Stimulated activated naive B cell treated with anti-CD40 and anti-IgM and Interleukin-4, amounts not matched to agents 10 μg/mL and 1 μg/mL and 100 μg/mL, for 72 hours (primary cell): ENCODE data around the gene ITGB5.

Experiments
- ATAC-seq, 2 donors: fragments of 150-1000 bp; cut with Tn5 transposase; replicated peaks; 2 replicates each; pipeline ENCODE4 v1.10.0; 2021; ENCODE audit warnings: moderate library complexity in 1 of 2
- DNase-seq: peaks from one replicate; pipeline ENCODE4 v3.0.0; 2021
- H3K27ac Mint-ChIP-seq: one replicate; pipeline ENCODE4 v1.8.0; 2022; ENCODE audit warnings: mild to moderate bottlenecking, mixed read lengths
- H3K27me3 Mint-ChIP-seq, 2 donors: one replicate each; pipeline ENCODE4 v1.8.0; 2022; ENCODE audit warnings: mixed read lengths in 2 of 2
- H3K36me3 Mint-ChIP-seq, 2 donors: one replicate each; pipeline ENCODE4 v1.8.0; 2022; ENCODE audit warnings: mixed read lengths in 2 of 2, mild to moderate bottlenecking in 1 of 2
- H3K4me1 Mint-ChIP-seq, 2 donors: one replicate each; pipeline ENCODE4 v1.8.0; 2022; ENCODE audit warnings: mixed read lengths in 2 of 2, mild to moderate bottlenecking in 1 of 2
- H3K4me3 Mint-ChIP-seq, 2 donors: one replicate each; pipeline ENCODE4 v1.8.0; 2022; ENCODE audit warnings: mild to moderate bottlenecking in 2 of 2, mixed read lengths in 2 of 2, moderate library complexity in 1 of 2
- H3K9me3 Mint-ChIP-seq, 2 donors: one replicate each; pipeline ENCODE4 v1.8.0; 2022; ENCODE audit warnings: mixed read lengths in 2 of 2, mild to moderate bottlenecking in 1 of 2

Gene ITGB5, protein sequence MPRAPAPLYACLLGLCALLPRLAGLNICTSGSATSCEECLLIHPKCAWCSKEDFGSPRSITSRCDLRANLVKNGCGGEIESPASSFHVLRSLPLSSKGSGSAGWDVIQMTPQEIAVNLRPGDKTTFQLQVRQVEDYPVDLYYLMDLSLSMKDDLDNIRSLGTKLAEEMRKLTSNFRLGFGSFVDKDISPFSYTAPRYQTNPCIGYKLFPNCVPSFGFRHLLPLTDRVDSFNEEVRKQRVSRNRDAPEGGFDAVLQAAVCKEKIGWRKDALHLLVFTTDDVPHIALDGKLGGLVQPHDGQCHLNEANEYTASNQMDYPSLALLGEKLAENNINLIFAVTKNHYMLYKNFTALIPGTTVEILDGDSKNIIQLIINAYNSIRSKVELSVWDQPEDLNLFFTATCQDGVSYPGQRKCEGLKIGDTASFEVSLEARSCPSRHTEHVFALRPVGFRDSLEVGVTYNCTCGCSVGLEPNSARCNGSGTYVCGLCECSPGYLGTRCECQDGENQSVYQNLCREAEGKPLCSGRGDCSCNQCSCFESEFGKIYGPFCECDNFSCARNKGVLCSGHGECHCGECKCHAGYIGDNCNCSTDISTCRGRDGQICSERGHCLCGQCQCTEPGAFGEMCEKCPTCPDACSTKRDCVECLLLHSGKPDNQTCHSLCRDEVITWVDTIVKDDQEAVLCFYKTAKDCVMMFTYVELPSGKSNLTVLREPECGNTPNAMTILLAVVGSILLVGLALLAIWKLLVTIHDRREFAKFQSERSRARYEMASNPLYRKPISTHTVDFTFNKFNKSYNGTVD

DNA sequence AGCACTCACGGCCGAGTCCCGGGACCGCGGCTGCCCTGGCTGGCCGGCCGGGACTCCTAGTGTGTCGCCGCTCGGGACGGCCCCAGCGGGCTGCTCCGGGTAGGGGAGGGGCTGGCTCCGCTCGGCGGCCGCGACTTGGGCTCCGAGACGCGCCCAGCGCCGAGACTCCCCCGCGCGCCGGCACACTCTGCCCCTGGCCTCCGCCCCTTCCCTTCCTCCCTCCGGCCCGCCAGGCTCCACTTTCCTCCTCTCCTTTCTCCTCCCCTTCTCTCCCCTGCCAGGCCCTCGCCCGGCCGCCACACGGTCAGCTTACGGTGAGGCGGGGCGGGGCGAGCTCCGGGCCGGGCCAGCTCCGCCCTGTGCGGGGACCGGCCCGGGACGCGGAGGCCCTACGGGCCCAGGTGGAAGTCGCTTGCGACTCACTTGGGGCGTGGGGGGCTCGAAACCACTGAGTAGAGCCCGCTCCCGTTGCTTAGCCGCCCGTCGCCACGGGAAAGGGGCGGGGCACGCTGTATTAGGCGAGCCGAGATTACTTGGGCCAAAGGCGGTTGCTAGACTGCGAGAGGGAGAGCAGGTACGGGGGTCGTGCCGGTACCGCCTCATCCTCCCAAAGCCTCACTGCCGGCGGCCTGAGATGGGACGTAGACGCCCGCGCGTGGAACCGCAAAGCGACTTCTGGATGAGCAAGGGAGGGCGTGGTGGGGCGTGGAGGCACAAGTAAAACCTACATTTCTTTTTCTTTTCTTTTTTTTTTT lies at the start of gene ITGB5:
Gene ITGB5 (minus strand): TSS at position 189 of the 755 bp plus-strand sequence. CDS start 365 bp downstream, outside the sequence.
- peak within 1 kb of the TSS; percentile 77 to 84 for H3K4me3 Mint-ChIP-seq
- peaks cover 54 to 60% of the 10 kb centered on the region in 2 donors for H3K27me3 Mint-ChIP-seq
- DNase-seq = peak; percentile 35

DNA sequence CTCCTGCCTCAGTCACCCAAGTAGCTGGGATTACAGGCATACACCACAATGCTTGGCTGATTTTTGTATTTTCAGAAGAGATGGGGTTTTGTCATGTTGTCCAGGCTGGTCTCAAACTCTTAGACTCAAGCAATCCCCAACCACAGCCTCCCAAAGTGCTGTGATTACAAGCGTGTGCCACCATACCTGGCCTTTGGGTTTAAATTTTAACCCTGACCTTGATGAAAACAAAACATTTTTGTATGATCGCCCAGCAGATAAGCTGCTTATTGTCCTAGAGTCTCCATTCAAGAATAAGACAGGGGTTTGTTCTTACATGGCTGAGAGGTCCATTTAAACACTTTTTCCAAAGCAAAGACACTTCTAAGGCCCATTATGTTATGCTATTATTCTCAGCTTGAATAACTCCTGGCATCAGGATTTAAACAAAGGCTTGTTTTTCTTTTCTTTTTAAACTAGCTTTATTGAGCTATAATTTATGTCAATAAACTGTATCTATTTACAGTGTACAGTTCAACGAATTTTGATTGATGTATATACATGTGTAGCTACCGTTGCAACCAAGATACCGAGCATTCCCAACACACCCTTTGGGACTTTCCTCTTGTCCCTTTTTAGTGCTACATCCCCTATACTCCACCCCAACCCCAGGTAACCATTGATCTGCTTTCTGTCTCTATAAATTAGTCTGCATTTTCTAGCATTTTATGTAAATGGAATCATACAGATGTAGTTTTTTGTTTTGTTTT lies 48.8 kb upstream of the ITGB5 start:
- H3K4me1 Mint-ChIP-seq = no peaks in the 10 kb centered on the region
- H3K36me3 Mint-ChIP-seq = no peaks in the 10 kb centered on the region
- ATAC-seq = no peak
- H3K4me3 Mint-ChIP-seq = no peak overlapping the region
- H3K27ac Mint-ChIP-seq = no peak overlapping the region
- no peaks in the 10 kb centered on the region for H3K9me3 Mint-ChIP-seq
- H3K27me3 Mint-ChIP-seq = peaks cover 21 to 30% of the 10 kb centered on the region in 2 donors
- no peak for DNase-seq

More for the DNA sequence above, at the start of gene ITGB5:
- ATAC-seq = peak; percentile 78
- Mint-ChIP-seq H3K9me3 (no peaks in the 10 kb centered on the region), H3K4me1 (peaks cover 6 to 19% of the 10 kb centered on the region in 2 donors), H3K27ac (no peak within 1 kb of the TSS), H3K36me3 (no peaks in the 10 kb centered on the region)

DNA sequence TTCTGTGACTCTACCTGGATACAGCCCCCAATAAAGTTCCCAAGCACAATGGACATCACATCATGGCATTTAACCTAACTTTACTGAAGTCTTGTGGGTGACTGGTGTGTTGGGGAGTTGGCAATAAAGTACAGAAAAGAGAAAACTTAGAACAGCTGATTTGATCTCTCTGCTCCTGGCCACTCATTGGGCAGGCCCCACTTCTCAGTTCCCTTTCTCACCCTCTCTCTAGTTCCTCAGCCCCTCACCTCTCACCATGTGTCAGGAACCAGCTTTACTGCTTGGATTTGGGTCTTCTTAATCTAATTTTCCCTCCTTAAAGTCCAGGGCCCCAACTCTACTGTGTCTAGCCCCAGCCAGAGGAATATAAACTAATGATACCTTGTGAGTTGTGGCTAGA lies 48.1 kb upstream of the ITGB5 start:
- Mint-ChIP-seq H3K9me3 (no peaks in the 10 kb centered on the region), H3K27ac (no peak overlapping the region), H3K36me3 (no peaks in the 10 kb centered on the region), H3K4me3 (no peak overlapping the region), H3K4me1 (no peaks in the 10 kb centered on the region), H3K27me3 (peaks cover 21 to 30% of the 10 kb centered on the region in 2 donors)
- ATAC-seq (peak; percentile 67 to 76), DNase-seq (no peak)

DNA sequence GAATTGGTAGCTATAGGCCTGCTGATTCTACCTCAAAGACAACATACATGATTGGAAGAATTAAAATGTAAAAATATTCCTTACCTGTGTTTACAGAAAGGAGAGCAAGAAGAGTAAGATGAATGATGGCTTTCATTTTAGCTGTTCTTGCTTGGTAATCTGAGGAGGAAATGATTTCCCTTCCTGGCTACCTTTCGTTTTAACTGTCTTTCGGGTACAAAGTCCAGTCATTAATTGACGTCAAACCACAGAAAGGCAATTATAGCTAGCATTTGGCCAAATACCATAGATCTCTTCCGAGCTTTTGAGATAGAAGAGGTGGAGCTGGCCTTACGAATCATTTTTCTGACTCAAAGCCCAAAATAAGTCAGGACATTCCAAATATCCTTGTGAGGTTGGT lies 47.4 kb upstream of the ITGB5 start, which contains the start of gene MUC13:
Gene MUC13 (minus strand): TSS at position 175 of the 400 bp plus-strand sequence. CDS start 39 bp downstream, at position 136.
- Mint-ChIP-seq H3K36me3 (no peaks in the 10 kb centered on the region), H3K27me3 (peaks cover 16 to 23% of the 10 kb centered on the region in 2 donors), H3K4me3 (no peak within 1 kb of the TSS), H3K27ac (no peak within 1 kb of the TSS), H3K9me3 (no peaks in the 10 kb centered on the region), H3K4me1 (no peaks in the 10 kb centered on the region)
- DNase-seq (no peak), ATAC-seq (no peak)

DNA sequence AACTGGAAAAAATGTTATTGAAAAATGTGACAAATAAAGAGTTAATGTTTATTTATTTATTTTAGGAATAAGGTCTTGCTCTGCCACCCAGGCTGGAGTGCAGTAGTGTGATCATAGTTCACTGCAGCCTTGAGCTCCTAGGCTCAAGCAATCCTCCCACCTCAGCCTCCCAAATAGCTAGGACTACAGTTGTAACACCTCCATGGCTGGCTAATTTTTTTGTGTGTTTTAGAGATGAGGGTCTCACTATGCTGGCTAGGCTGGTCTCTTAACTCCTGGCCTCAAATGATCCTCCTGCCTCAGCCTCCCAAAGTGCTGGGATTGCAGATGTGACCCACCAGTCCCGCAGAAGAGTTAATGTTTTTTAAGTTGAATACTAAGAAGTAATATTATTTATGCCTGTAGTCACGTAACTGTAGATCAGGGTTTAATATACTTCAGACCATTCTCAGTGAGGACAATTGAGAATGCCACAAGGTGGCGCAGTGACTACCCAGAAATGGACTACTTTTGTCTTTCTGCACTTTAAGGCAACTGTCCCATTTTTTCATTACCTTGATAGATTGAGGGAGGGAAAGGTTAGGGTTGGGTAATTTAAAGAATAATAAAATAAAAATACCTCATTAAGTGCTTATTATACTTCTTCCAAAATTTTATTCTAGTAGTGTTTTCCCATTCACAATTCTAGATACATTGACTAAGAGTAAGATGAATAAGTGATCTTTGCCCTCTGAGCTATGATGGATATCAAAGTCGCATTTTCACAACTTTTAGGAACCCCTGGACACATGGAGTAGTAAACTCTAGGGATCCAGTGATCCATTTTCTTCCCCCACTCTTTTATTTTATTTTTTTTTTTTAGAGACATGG lies 41.4 kb upstream of the ITGB5 start:
- H3K9me3 Mint-ChIP-seq = no peaks in the 10 kb centered on the region
- H3K4me1 Mint-ChIP-seq = no peaks in the 10 kb centered on the region
- ATAC-seq (peak; percentile 62 to 67), DNase-seq (peak; percentile 38)
- H3K4me3 Mint-ChIP-seq = no peak overlapping the region
- H3K27me3 Mint-ChIP-seq = peaks cover 10 to 12% of the 10 kb centered on the region in 2 donors
- H3K27ac Mint-ChIP-seq = no peak overlapping the region
- no peaks in the 10 kb centered on the region for H3K36me3 Mint-ChIP-seq

DNA sequence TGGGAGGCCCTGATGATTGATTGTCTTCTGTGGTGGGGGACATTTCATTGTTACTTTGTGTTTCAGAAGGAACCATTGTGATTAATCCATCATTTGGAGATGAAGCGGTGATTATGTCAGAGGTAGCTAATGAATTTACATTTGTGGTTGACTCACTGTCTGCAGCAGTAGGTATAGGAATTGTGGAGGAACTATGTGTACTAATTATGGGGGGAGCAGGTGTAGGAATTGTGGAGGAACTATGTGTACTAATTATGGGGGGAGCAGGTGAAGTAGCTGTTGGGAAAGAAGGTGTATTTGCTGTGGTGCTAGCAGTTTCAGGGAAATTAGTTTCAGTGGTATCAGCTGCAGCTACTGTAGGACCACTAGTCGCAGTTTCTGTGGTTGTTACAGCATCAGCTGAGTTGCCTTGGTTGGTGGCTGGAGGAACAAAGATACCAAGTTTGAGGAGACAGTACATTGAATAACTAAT lies 40.4 kb upstream of the ITGB5 start:
- ATAC-seq (no peak), DNase-seq (no peak)
- H3K4me1 Mint-ChIP-seq = no peaks in the 10 kb centered on the region
- no peaks in the 10 kb centered on the region for H3K9me3 Mint-ChIP-seq
- H3K27ac Mint-ChIP-seq = no peak overlapping the region
- no peak overlapping the region for H3K4me3 Mint-ChIP-seq
- peaks cover 2 to 9% of the 10 kb centered on the region in 2 donors for H3K27me3 Mint-ChIP-seq
- no peaks in the 10 kb centered on the region for H3K36me3 Mint-ChIP-seq

DNA sequence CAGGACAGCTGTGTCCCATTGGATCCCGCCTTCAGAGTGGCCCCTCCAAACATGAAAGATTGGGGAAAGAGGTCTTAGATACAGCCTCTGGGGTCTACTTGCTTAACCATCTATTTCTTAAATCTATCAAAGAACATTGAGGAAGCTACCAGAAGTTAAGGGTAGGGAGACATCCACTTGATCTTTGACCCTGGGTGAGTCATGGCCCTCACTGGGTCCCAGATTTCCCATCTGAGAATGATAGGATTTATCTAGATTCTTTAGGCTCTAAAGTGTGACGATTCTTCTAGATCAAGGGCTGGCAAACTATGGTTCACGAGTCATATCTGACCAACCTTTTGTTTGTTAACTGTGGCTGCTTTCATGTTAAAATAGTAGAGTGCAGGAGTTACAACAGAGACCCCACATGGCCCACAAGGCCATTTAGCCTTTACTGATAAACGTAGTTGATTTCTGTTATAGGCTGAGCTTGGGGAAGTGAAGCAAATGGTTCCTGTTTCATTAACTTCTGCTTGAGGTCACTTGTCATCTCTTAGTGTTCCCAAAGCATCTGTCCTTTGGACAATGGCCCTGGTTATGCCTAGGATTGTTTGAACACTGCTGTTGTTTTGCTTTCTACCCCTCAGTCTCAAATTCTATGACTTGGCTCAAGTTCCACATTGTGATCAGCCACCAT lies 39.4 kb upstream of the ITGB5 start:
- peak in 1 of 2 donors; percentile 33 for ATAC-seq
- Mint-ChIP-seq H3K27ac (no peak overlapping the region), H3K36me3 (no peaks in the 10 kb centered on the region), H3K4me3 (no peak overlapping the region), H3K4me1 (no peaks in the 10 kb centered on the region), H3K27me3 (peaks cover 0 to 9% of the 10 kb centered on the region in 2 donors), H3K9me3 (no peaks in the 10 kb centered on the region)
- DNase-seq = no peak

DNA sequence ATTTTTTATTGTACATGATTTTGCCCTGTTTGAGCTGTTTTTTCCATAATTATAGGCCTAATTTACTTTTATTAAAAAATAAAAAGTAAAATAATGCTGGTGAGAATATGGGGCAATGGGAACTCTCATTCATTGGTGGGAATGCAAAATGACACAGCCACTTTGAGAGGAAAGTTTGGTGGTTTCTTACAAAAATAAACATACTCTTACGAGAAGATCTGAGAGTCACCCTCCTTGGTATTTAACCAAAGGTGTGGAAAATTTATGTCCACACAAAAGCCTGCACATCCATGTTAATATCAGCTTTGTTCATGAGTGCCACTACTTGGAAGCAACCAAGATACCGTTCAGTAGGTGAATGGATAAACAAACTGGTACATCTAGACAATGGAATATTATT lies 37.6 kb upstream of the ITGB5 start:
- no peaks in the 10 kb centered on the region for H3K9me3 Mint-ChIP-seq
- H3K4me3 Mint-ChIP-seq = no peak overlapping the region
- no peaks in the 10 kb centered on the region for H3K4me1 Mint-ChIP-seq
- H3K27ac Mint-ChIP-seq = no peak overlapping the region
- DNase-seq (no peak), ATAC-seq (no peak)
- peaks cover 0 to 10% of the 10 kb centered on the region in 2 donors for H3K27me3 Mint-ChIP-seq
- no peaks in the 10 kb centered on the region for H3K36me3 Mint-ChIP-seq

DNA sequence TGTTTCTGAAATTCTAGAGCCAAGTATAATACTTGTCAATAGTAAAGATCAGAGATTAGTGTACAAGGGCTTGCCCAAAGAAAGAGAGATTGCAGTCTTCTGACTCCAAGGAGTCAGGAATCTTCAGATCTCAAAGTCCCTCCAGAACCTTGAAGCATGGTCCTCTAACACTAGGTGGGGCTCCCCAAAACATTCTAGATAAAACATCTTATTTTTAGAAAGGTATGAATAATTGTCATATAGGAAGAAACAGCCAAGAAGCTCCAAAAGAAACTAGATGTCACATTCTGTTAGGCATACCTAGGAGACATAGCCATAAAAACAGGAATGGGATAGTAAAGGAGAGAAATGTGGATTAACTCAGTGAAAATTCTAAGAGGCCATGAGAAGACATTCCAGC lies 36.7 kb upstream of the ITGB5 start:
- H3K4me1 Mint-ChIP-seq = no peaks in the 10 kb centered on the region
- H3K4me3 Mint-ChIP-seq = no peak overlapping the region
- no peaks in the 10 kb centered on the region for H3K36me3 Mint-ChIP-seq
- no peak overlapping the region for H3K27ac Mint-ChIP-seq
- ATAC-seq (no peak), DNase-seq (no peak)
- H3K27me3 Mint-ChIP-seq = peaks cover 3 to 17% of the 10 kb centered on the region in 2 donors
- H3K9me3 Mint-ChIP-seq = no peaks in the 10 kb centered on the region

DNA sequence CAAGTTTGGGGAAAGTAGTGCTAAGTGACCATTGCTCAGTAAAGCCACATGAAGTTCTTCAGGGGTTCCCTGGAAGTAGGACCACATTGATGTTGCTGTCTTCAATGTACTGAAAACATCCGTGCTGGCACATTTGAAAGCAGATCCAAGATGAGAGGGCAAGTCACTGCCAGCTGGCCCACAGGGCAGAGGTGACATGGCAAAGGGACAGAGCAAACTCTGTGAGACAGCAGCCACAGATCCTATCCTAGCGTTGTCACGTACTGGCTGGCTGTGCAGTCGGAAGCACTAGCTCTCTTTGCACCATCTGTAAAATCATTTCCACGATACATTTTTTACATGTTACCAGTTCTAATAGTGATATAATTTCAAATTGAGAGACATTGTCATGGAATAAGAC lies 33.6 kb upstream of the ITGB5 start:
- Mint-ChIP-seq H3K27me3 (peaks cover 20 to 23% of the 10 kb centered on the region in 2 donors), H3K4me1 (no peaks in the 10 kb centered on the region), H3K9me3 (no peaks in the 10 kb centered on the region), H3K4me3 (no peak overlapping the region), H3K36me3 (no peaks in the 10 kb centered on the region), H3K27ac (no peak overlapping the region)
- DNase-seq (no peak), ATAC-seq (no peak)

DNA sequence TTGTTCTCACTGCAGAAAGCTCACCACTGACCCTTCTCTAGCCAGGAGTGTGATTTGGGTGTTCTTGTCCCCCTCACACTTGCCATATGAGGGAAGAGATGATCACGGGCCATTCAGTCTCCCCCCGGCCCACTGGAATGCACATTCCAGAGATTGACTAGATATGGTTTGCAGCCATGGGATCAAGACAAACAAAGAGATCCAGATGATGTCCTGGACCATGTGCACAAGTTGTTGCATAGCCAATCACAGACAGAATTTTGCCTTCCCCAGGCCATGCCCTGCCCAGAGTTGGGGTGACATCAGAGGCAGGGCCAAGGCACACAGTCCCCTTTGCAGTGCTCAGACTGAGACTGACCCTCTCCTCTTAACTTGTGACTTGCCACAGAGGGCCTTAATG lies 32.6 kb upstream of the ITGB5 start:
- DNase-seq (no peak), ATAC-seq (no peak)
- Mint-ChIP-seq H3K27ac (no peak overlapping the region), H3K9me3 (no peaks in the 10 kb centered on the region), H3K27me3 (peaks cover 20% of the 10 kb centered on the region in 2 donors), H3K36me3 (no peaks in the 10 kb centered on the region), H3K4me1 (no peaks in the 10 kb centered on the region), H3K4me3 (no peak overlapping the region)

DNA sequence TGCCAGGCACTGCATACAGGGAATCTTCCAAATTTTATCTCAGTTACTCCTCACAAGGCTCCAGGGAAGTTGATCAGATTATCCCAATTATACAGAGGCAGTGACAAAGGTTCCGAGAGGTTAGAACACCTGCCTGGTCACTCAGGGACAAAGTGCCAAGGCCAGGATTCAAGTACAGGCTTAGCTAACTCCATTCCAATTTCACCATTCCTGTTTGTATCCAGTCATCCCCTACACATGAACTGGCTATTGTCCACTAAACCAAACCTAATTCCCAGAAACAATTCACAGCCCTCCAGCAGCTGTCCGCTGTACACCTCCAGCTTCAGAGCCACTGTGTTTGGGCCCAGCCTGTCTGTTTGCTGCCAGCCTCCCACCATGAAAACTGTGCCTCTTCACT lies 31.4 kb upstream of the ITGB5 start:
- Mint-ChIP-seq H3K27ac (no peak overlapping the region), H3K4me3 (no peak overlapping the region), H3K27me3 (peaks cover 20 to 22% of the 10 kb centered on the region in 2 donors), H3K36me3 (no peaks in the 10 kb centered on the region), H3K4me1 (no peaks in the 10 kb centered on the region), H3K9me3 (no peaks in the 10 kb centered on the region)
- DNase-seq = no peak
- no peak for ATAC-seq
